H1 (cell line): ENCODE data around the gene LRRC3C. TPM values are rescaled to one million over a fixed set of nuclear protein-coding genes. Genes with fewer than 3 reads are reported as not detected.

Experiments
- CTCF ChIA-PET: fragments of 300-600 bp; sonication (Branson Sonifier 250); formaldehyde crosslinking; loops from one replicate; lab custom pipeline; 2021; ENCODE audit not compliant: partially characterized antibody; lab: Charles Lee
- POLR2A ChIA-PET: fragments of 300-600 bp; sonication (Branson Sonifier 250); formaldehyde crosslinking; loops from one replicate; lab custom pipeline; 2021; ENCODE audit warnings: inconsistent platforms; ENCODE audit not compliant: partially characterized antibody; lab: Charles Lee
- DNase-seq, 2 experiments: peaks; one replicate each; pipeline versions ENCODE4 v3.0.0 to v3.0.0-alpha.2; 2010 to 2022; ENCODE audit warnings: low spot score in 2 of 2, low read depth in 1 of 2, mixed read lengths in 1 of 2
- FAIRE-seq: peaks from 2 replicates; lab custom pipeline; 2011; peaks lifted over from hg19 to GRCh38; lab: Jason Lieb, UNC
- H2AFZ ChIP-seq: 2 replicates; pipeline ENCODE4 v1.8.1; 2012; ENCODE audit warnings: low read length, inconsistent platforms
- H2AK5ac ChIP-seq: 2 replicates; pipeline ENCODE4 v1.6.1; 2013; ENCODE audit warnings: low read depth, low read length
- H2BK120ac ChIP-seq: replicated peaks from 2 replicates; pipeline ENCODE3; 2013; ENCODE audit warnings: low read depth, low read length, inconsistent platforms
- H2BK12ac ChIP-seq: 2 replicates; pipeline ENCODE4 v1.6.1; 2013; ENCODE audit warnings: low read depth, low read length
- H2BK15ac ChIP-seq: 2 replicates; pipeline ENCODE4 v1.6.1; 2013; ENCODE audit warnings: low read length
- H2BK20ac ChIP-seq: 2 replicates; pipeline ENCODE4 v1.6.1; 2013; ENCODE audit warnings: low read length
- H2BK5ac ChIP-seq: 2 replicates; pipeline ENCODE4 v1.6.1; 2013; ENCODE audit warnings: low read depth, low read length
- H3K14ac ChIP-seq: 2 replicates; pipeline ENCODE4 v1.6.1; 2013; ENCODE audit warnings: inconsistent platforms; ENCODE audit not compliant: insufficient read length
- H3K18ac ChIP-seq: 2 replicates; pipeline ENCODE4 v1.6.1; 2013; ENCODE audit warnings: low read length; ENCODE audit errors: extremely low read depth
- H3K23ac ChIP-seq: 2 replicates; pipeline ENCODE4 v1.6.1; 2013; ENCODE audit warnings: inconsistent platforms; ENCODE audit not compliant: insufficient read length
- H3K23me2 ChIP-seq: 2 replicates; pipeline ENCODE4 v1.6.1; 2013; ENCODE audit warnings: low read depth, low read length
- H3K27ac ChIP-seq: 2 replicates; pipeline ENCODE4 v1.6.1; 2011; ENCODE audit warnings: low read depth, low read length, inconsistent platforms
- H3K27me3 ChIP-seq, 4 experiments: replicated peaks in 1 of 4; 1 replicate in 1 of 4; 2 replicates in 3 of 4; pipeline versions ENCODE4 v1.6.1 to v1.8.1; 2011 to 2013; ENCODE audit warnings: low read length in 3 of 4, mild to moderate bottlenecking in 3 of 4, inconsistent platforms in 2 of 4, mixed read lengths in 2 of 4, moderate library complexity in 1 of 4; ENCODE audit not compliant: control insufficient read depth in 3 of 4, insufficient read depth in 3 of 4; ENCODE audit errors: extremely low read depth in 1 of 4
- H3K36me3 ChIP-seq, 4 experiments: 2 replicates each; pipeline versions ENCODE4 v1.6.1 to v1.8.1; 2011 to 2013; ENCODE audit warnings: mild to moderate bottlenecking in 4 of 4, low read length in 3 of 4, moderate library complexity in 2 of 4, control low read depth in 1 of 4, inconsistent platforms in 1 of 4; ENCODE audit not compliant: insufficient read depth in 4 of 4, control insufficient read depth in 2 of 4
- H3K4ac ChIP-seq: replicated peaks from 2 replicates; pipeline ENCODE3; 2013; ENCODE audit warnings: low read length, low read depth, mixed read lengths, inconsistent platforms; ENCODE audit not compliant: insufficient read length
- H3K4me1 ChIP-seq, 4 experiments: replicated peaks in 1 of 4; 1 replicate in 1 of 4; 2 replicates in 3 of 4; pipeline versions ENCODE4 v1.6.1 to v1.8.1; 2011 to 2013; ENCODE audit warnings: low read length in 3 of 4, inconsistent platforms in 2 of 4, mixed read lengths in 1 of 4; ENCODE audit not compliant: insufficient read depth in 4 of 4, control insufficient read depth in 3 of 4
- H3K4me2 ChIP-seq, 2 experiments: 2 replicates each; pipeline versions ENCODE4 v1.6.1 to v1.8.1; 2011 to 2013; ENCODE audit warnings: low read depth in 2 of 2, low read length in 2 of 2, control low read depth in 1 of 2, inconsistent platforms in 1 of 2, mild to moderate bottlenecking in 1 of 2; ENCODE audit not compliant: insufficient read depth in 1 of 2
- H3K4me3 ChIP-seq, 4 experiments: fragments of 200-600, 300-600 bp in 1 of 4; sonication (generic), shearing (Covaris generic), sonication (Bioruptor Twin) in 1 of 4; 2 replicates each; pipeline versions ENCODE4 v1.5.1 to v1.8.1; 2011 to 2016; ENCODE audit warnings: low read length in 4 of 4, low read depth in 3 of 4, control low read depth in 2 of 4, inconsistent platforms in 2 of 4, mild to moderate bottlenecking in 2 of 4, mixed read lengths in 1 of 4, moderate library complexity in 1 of 4; ENCODE audit not compliant: insufficient read depth in 2 of 4; ENCODE audit errors: extremely low read depth in 1 of 4
- H3K56ac ChIP-seq: replicated peaks from 2 replicates; pipeline ENCODE3; 2013; ENCODE audit warnings: low read depth, mild to moderate bottlenecking, mixed read lengths, low read length, inconsistent platforms; ENCODE audit not compliant: insufficient read length
- H3K79me1 ChIP-seq: 2 replicates; pipeline ENCODE4 v1.6.1; 2013; ENCODE audit warnings: low read depth, low read length, control low read depth
- H3K79me2 ChIP-seq, 2 experiments: 2 replicates each; pipeline versions ENCODE4 v1.6.1 to v1.8.1; 2012 to 2013; ENCODE audit warnings: low read length in 2 of 2, mild to moderate bottlenecking in 2 of 2, inconsistent platforms in 1 of 2; ENCODE audit not compliant: insufficient read depth in 2 of 2, control insufficient read depth in 1 of 2
- H3K9ac ChIP-seq, 4 experiments: replicated peaks in 1 of 4; 1 replicate in 1 of 4; 2 replicates in 3 of 4; pipeline versions ENCODE4 v1.6.1 to v1.8.1; 2011 to 2013; ENCODE audit warnings: low read depth in 3 of 4, low read length in 3 of 4, control low read depth in 2 of 4, mild to moderate bottlenecking in 2 of 4, moderate library complexity in 2 of 4, inconsistent platforms in 1 of 4; ENCODE audit errors: extremely low read depth in 1 of 4
- H3K9me3 ChIP-seq, 2 experiments: 2 replicates each; pipeline versions ENCODE4 v1.6.1 to v1.8.1; 2012 to 2013; ENCODE audit warnings: mild to moderate bottlenecking in 2 of 2, moderate library complexity in 2 of 2, control low read depth in 1 of 2, inconsistent platforms in 1 of 2, low read depth in 1 of 2, low read length in 1 of 2, mixed read lengths in 1 of 2; ENCODE audit not compliant: insufficient read depth in 2 of 2
- H4K20me1 ChIP-seq, 2 experiments: replicated peaks in 1 of 2; 2 replicates each; pipeline versions ENCODE3 to v1.8.1; 2011 to 2013; ENCODE audit warnings: inconsistent platforms in 2 of 2, low read length in 2 of 2, mild to moderate bottlenecking in 1 of 2; ENCODE audit not compliant: insufficient read depth in 2 of 2, control insufficient read depth in 1 of 2
- H4K5ac ChIP-seq: 2 replicates; pipeline ENCODE4 v1.6.1; 2013; ENCODE audit warnings: low read length, low read depth, mixed read lengths, inconsistent platforms; ENCODE audit not compliant: insufficient read length
- H4K8ac ChIP-seq: 2 replicates; pipeline ENCODE4 v1.8.0; 2013; ENCODE audit warnings: mild to moderate bottlenecking, moderate library complexity, low read length, inconsistent platforms; ENCODE audit not compliant: insufficient read depth; ENCODE audit errors: extremely low read depth
- H4K91ac ChIP-seq: replicated peaks from 2 replicates; pipeline ENCODE3; 2013; ENCODE audit warnings: low read length, mixed read lengths, inconsistent platforms; ENCODE audit not compliant: insufficient read length
- BACH1 ChIP-seq: IDR thresholded peaks from 2 replicates; pipeline ENCODE4 v1.6.1; 2012; ENCODE audit warnings: low read length, improper control_type of control experiment
- E2F6 ChIP-seq: IDR thresholded peaks from 2 replicates; pipeline ENCODE4 v1.6.1; 2012; ENCODE audit warnings: inconsistent platforms
- EP300 ChIP-seq, 2 experiments: IDR thresholded peaks; 1 replicate in 1 of 2; 2 replicates in 1 of 2; pipeline ENCODE4 v1.6.1; 2011 to 2012; ENCODE audit warnings: low read depth in 2 of 2, low read length in 2 of 2, mild to moderate bottlenecking in 2 of 2, borderline replicate concordance in 1 of 2, inconsistent platforms in 1 of 2, moderate library complexity in 1 of 2
- KDM4A ChIP-seq: IDR thresholded peaks from one replicate; pipeline ENCODE4 v1.7.1; 2012; ENCODE audit warnings: low read depth, mild to moderate bottlenecking, moderate library complexity, low read length, inconsistent platforms; ENCODE audit not compliant: severe bottlenecking
- KDM5A ChIP-seq: fragments of 200-600 bp; IDR thresholded peaks from 2 replicates; pipeline ENCODE4 v1.7.1; 2012; ENCODE audit warnings: mild to moderate bottlenecking, low read length, inconsistent platforms, mixed read lengths
- MAFK ChIP-seq: IDR thresholded peaks from 2 replicates; pipeline ENCODE4 v1.6.1; 2012; ENCODE audit warnings: low read depth, mild to moderate bottlenecking, improper control_type of control experiment, low read length
- SP1 ChIP-seq: IDR thresholded peaks from 2 replicates; pipeline ENCODE4 v1.6.1; 2011; ENCODE audit warnings: low read depth, low read length
- SP2 ChIP-seq: IDR thresholded peaks from 2 replicates; pipeline ENCODE4 v1.6.1; 2012; ENCODE audit warnings: mild to moderate bottlenecking, low read length, inconsistent platforms
- SP4 ChIP-seq: IDR thresholded peaks from 2 replicates; pipeline ENCODE4 v1.6.1; 2012; ENCODE audit warnings: low read length, inconsistent platforms
- SUZ12 ChIP-seq: fragments of 200-600 bp; sonication (generic); IDR thresholded peaks from 2 replicates; pipeline ENCODE4 v1.6.1; 2012; ENCODE audit warnings: mild to moderate bottlenecking, inconsistent platforms, low read length, moderate library complexity, mixed read lengths
- USF2 ChIP-seq: IDR thresholded peaks from 2 replicates; pipeline ENCODE4 v1.6.1; 2011; ENCODE audit warnings: low read length, improper control_type of control experiment
- YY1 ChIP-seq: IDR thresholded peaks from 2 replicates; pipeline ENCODE4 v1.6.1; 2011; ENCODE audit warnings: low read depth, mild to moderate bottlenecking, low read length
- WGBS, 2 experiments: shearing (Covaris generic) in 1 of 2; methylation state at CpG; one replicate each; pipeline versions ENCODE4 v1.1.6 to v1.1.7; 2013 to 2015; ENCODE audit warnings: low lambda C conversion rate in 2 of 2, mixed read lengths in 2 of 2, inconsistent platforms in 1 of 2, low coverage in 1 of 2, missing lambda C conversion rate in 1 of 2; ENCODE audit not compliant: insufficient replicate concordance in 2 of 2, insufficient coverage in 1 of 2, insufficient read length in 1 of 2; ENCODE audit errors: extremely low coverage in 1 of 2, missing lambda C conversion rate in 1 of 2; 5-methylcytosine and 5-hydroxymethylcytosine counted together
- polyA plus RNA-seq, 7 experiments: library from polyadenylated mRNA; depleted of rRNA in 3 of 7; stranded (reverse) in 5 of 7; unstranded in 2 of 7; fragments of >200 nt in 5 of 7; fragments of 200-250 nt in 2 of 7; gene quantifications; 1 replicate in 5 of 7; 2 replicates in 1 of 7; 4 replicates in 1 of 7; pipeline versions ENCODE4 v1.2.1 to v1.2.3, GENCODE V29; 2011 to 2013; ENCODE audit warnings: missing spikeins in 2 of 7, mixed read lengths in 2 of 7
- total RNA-seq: library from RNA; stranded (reverse); fragmentation: NEBNext Ultra II Directional; extraction: Animal tissue kit (Norgen Biotek cat#: 25700); gene quantifications from 2 replicates; pipeline ENCODE4 v1.2.1, GENCODE V29; 2021

Gene LRRC3C
- total and polyA plus RNA-seq, 2 of the 8 experiments (the other 6 are each of a cell fraction or from before 2014, with no cell fraction given): not detected

DNA sequence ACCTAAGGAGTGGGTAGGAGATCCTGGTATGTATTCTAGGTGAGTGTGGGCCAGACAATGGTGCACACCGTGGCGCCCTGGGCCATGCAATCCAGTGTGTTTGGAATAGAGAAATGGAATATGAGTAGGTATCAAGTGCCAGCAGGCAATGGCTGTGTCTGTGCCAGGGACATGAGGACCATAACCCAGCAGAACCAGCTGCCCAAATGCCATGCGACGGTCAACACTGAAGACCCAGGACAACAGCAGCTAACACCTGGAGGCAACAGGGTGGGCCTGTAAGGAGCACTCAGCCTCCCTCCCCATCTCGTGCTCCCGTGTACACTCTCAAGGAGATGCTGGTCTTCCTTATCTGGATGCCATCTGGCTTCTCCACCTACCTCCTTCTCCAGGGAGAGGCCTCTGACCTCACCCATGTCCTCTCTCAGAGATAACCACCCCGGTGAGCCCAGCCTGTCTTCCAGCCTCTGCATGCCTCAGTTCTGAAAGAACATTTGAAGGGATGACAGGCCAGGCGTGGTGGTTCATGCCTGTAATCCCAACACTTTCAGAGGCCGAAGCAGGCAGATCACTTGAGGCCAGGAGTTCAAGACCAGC is 8.3 kb upstream of the LRRC3C start:
- Histone ChIP-seq H2AFZ (no peak overlapping the region), H2BK15ac (no peak overlapping the region), H4K91ac (no peak overlapping the region), H2BK5ac (no peak overlapping the region), H2BK12ac (no peak overlapping the region), H2BK120ac (no peak overlapping the region), H2AK5ac (no peak overlapping the region), H3K27me3 (no peaks in the 10 kb centered on the region), H3K4me2 (no peak overlapping the region), H4K20me1 (peaks cover 4 to 8% of the 10 kb centered on the region in 2 experiments), H3K4ac (no peak overlapping the region), H3K79me1 (no peaks in the 10 kb centered on the region), H3K9me3 (no peaks in the 10 kb centered on the region), H3K23me2 (no peaks in the 10 kb centered on the region), H3K18ac (no peak overlapping the region), H3K23ac (no peak overlapping the region), H3K4me1 (peaks cover 0 to 2% (median under 1%) of the 10 kb centered on the region in 4 experiments; a peak in 3 of 7 replicates), H3K56ac (no peak overlapping the region), H3K9ac (no peak overlapping the region), H4K5ac (no peak overlapping the region), H3K27ac (no peak overlapping the region), H3K4me3 (no peak overlapping the region), H2BK20ac (no peak overlapping the region), H4K8ac (no peak overlapping the region), H3K79me2 (peaks cover 0 to 2% of the 10 kb centered on the region in 2 experiments; a peak in 1 of 4 replicates), H3K14ac (no peak overlapping the region), H3K36me3 (peaks cover 13 to 24% (median 20%) of the 10 kb centered on the region in 4 experiments; a peak in 7 of 8 replicates)
- FAIRE-seq (no peak), DNase-seq (no peak)
- ChIA-PET POLR2A (interaction anchor here (0.9 kb wide), 1 partner anchor 87 kb away, joined by 5 read pairs; no protein-coding TSS in a partner anchor), CTCF (interaction anchor here (1.0 to 1.9 kb wide), 3 partner anchors 20 to 46 kb away, joined by 3 to 7 read pairs (median 4); no protein-coding TSS in a partner anchor)
- WGBS, 2 experiments: 94% methylated on average over 7 of the region's 9 CpGs; no CpG with 5 or more reads in 1 of the 2 experiments
- TF ChIP-seq SP4 (no peak), BACH1 (no peak), KDM4A (no peak), YY1 (no peak), EP300 (IDR thresholded peaks at IDR 0.05; ENCODE audit: borderline replicate concordance in 1 of 2, low read depth in 2 of 2, low read length in 2 of 2) (no peak), SP1 (no peak), SUZ12 (no peak), KDM5A (no peak), USF2 (no peak), SP2 (no peak), E2F6 (no peak), MAFK (no peak)
